Measurements from ENCODE around the gene EP400.

Gene EP400

GRCh38 chr12:132055535-132056096 lies 105.9 kb downstream of the EP400 start:
- Histone ChIP-seq H2AFZ (ENCODE audit: low read depth, low read length, severe bottlenecking) (no peak overlapping the region), H3K27me3 (ENCODE audit: low read length) (no peaks in the 10 kb centered on the region), H3K4me2 (ENCODE audit: low read depth, low read length, poor library complexity, severe bottlenecking) (no peak overlapping the region), H3K9me2 (replicated peaks; ENCODE audit: insufficient read depth, low read length) (no peaks in the 10 kb centered on the region), H3K79me2 (ENCODE audit: insufficient read depth, low read length) (no peaks in the 10 kb centered on the region), H3K4me3 (ENCODE audit: insufficient read depth, low read length, poor library complexity, severe bottlenecking) (no peak overlapping the region), H4K20me1 (ENCODE audit: low read depth, low read length) (no peaks in the 10 kb centered on the region), H3K9me3 (ENCODE audit: insufficient read depth, low read length) (no peaks in the 10 kb centered on the region), H3K36me3 (ENCODE audit: low read length) (no peaks in the 10 kb centered on the region), H3K9ac (ENCODE audit: low read length) (no peak overlapping the region), H3F3A (ENCODE audit: insufficient read depth) (no peaks in the 10 kb centered on the region), H3K27ac (ENCODE audit: low read depth, low read length) (no peak overlapping the region)
- TF ChIP-seq, protein P1, sequence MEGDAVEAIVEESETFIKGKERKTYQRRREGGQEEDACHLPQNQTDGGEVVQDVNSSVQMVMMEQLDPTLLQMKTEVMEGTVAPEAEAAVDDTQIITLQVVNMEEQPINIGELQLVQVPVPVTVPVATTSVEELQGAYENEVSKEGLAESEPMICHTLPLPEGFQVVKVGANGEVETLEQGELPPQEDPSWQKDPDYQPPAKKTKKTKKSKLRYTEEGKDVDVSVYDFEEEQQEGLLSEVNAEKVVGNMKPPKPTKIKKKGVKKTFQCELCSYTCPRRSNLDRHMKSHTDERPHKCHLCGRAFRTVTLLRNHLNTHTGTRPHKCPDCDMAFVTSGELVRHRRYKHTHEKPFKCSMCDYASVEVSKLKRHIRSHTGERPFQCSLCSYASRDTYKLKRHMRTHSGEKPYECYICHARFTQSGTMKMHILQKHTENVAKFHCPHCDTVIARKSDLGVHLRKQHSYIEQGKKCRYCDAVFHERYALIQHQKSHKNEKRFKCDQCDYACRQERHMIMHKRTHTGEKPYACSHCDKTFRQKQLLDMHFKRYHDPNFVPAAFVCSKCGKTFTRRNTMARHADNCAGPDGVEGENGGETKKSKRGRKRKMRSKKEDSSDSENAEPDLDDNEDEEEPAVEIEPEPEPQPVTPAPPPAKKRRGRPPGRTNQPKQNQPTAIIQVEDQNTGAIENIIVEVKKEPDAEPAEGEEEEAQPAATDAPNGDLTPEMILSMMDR (IDR thresholded peaks at IDR 0.05; ENCODE audit: insufficient read depth, low read length, poor library complexity, severe bottlenecking), result no peak
- TF ChIP-seq EZH2phosphoT487 (conservative IDR thresholded peaks at IDR 0.05; ENCODE audit: low read length), result no peak

GRCh38 chr12:132056320-132056719 lies 106.6 kb downstream of the EP400 start:
- Histone ChIP-seq H3K4me3 (ENCODE audit: insufficient read depth, low read length, poor library complexity, severe bottlenecking) (no peak overlapping the region), H3K9me3 (ENCODE audit: insufficient read depth, low read length) (no peaks in the 10 kb centered on the region), H4K20me1 (ENCODE audit: low read depth, low read length) (no peaks in the 10 kb centered on the region), H3K27ac (ENCODE audit: low read depth, low read length) (no peak overlapping the region), H3K36me3 (ENCODE audit: low read length) (no peaks in the 10 kb centered on the region), H3K9me2 (replicated peaks; ENCODE audit: insufficient read depth, low read length) (no peaks in the 10 kb centered on the region), H3K27me3 (ENCODE audit: low read length) (no peaks in the 10 kb centered on the region), H2AFZ (ENCODE audit: low read depth, low read length, severe bottlenecking) (no peak overlapping the region), H3K79me2 (ENCODE audit: insufficient read depth, low read length) (no peaks in the 10 kb centered on the region), H3K4me2 (ENCODE audit: low read depth, low read length, poor library complexity, severe bottlenecking) (no peak overlapping the region), H3K9ac (ENCODE audit: low read length) (no peak overlapping the region), H3F3A (ENCODE audit: insufficient read depth) (no peaks in the 10 kb centered on the region)
- TF ChIP-seq, protein P1 (IDR thresholded peaks at IDR 0.05; ENCODE audit: insufficient read depth, low read length, poor library complexity, severe bottlenecking), result no peak
- no peak for TF ChIP-seq EZH2phosphoT487 (conservative IDR thresholded peaks at IDR 0.05; ENCODE audit: low read length)

GRCh38 chr12:132056951-132057350 lies 107.2 kb downstream of the EP400 start:
- H3K9me3 ChIP-seq (ENCODE audit: insufficient read depth, low read length), result no peaks in the 10 kb centered on the region
- H3K36me3 ChIP-seq (ENCODE audit: low read length), result no peaks in the 10 kb centered on the region
- H3K27ac ChIP-seq (ENCODE audit: low read depth, low read length), result no peak overlapping the region
- no peaks in the 10 kb centered on the region for H4K20me1 ChIP-seq (ENCODE audit: low read depth, low read length)
- no peak overlapping the region for H3K4me2 ChIP-seq (ENCODE audit: low read depth, low read length, poor library complexity, severe bottlenecking)
- H2AFZ ChIP-seq (ENCODE audit: low read depth, low read length, severe bottlenecking), result no peak overlapping the region
- H3K9ac ChIP-seq (ENCODE audit: low read length), result no peak overlapping the region
- H3K27me3 ChIP-seq (ENCODE audit: low read length), result no peaks in the 10 kb centered on the region
- H3F3A ChIP-seq (ENCODE audit: insufficient read depth), result no peaks in the 10 kb centered on the region
- H3K9me2 ChIP-seq (replicated peaks; ENCODE audit: insufficient read depth, low read length), result no peaks in the 10 kb centered on the region
- TF ChIP-seq, protein P1 (IDR thresholded peaks at IDR 0.05; ENCODE audit: insufficient read depth, low read length, poor library complexity, severe bottlenecking), result no peak
- no peak for TF ChIP-seq EZH2phosphoT487 (conservative IDR thresholded peaks at IDR 0.05; ENCODE audit: low read length)
- no peaks in the 10 kb centered on the region for H3K79me2 ChIP-seq (ENCODE audit: insufficient read depth, low read length)
- H3K4me3 ChIP-seq (ENCODE audit: insufficient read depth, low read length, poor library complexity, severe bottlenecking), result no peak overlapping the region
